Suprapubic skin (tissue), 3 donors: ENCODE results near the gene APPL1.

Experiments
- CTCF ChIP-seq, 2 donors: fragments of 200-600 bp in 1 of 2; fragments of 450-650 bp in 1 of 2; sonication (generic) in 1 of 2; IDR thresholded peaks; one replicate each; pipeline ENCODE4 v1.5.1; 2016 to 2019; ENCODE audit warnings: antibody characterized with exemption in 2 of 2, mild to moderate bottlenecking in 1 of 2, moderate library complexity in 1 of 2
- POLR2A ChIP-seq, 2 donors: fragments of 450-650 bp; IDR thresholded peaks; one replicate each; pipeline ENCODE4 v1.6.1; 2017; ENCODE audit warnings: antibody characterized with exemption in 2 of 2, mild to moderate bottlenecking in 2 of 2, moderate library complexity in 2 of 2

- no peak for TF ChIP-seq CTCF (IDR thresholded peaks at IDR 0.05)
- no peak for TF ChIP-seq POLR2A (IDR thresholded peaks at IDR 0.05)
Observed at GRCh38 chr3:57221883-57222282, 5.6 kb upstream of the APPL1 start.
